ENCODE measurements around the gene LDLRAP1.
"Not testable (repeated sequence)": the region's sequence is repeated elsewhere in the genome, so short reads cannot be mapped to it uniquely, and the experiment has no call there.

Gene LDLRAP1

GRCh38 chr1:25593861-25594260 lies 50.5 kb downstream of the LDLRAP1 start:
- Histone ChIP-seq H3K4me3 (ENCODE audit: low read depth, low read length) (no peak overlapping the region), H3K4me1 (ENCODE audit: control insufficient read depth, insufficient read depth, low read length, unreplicated experiment) (no peaks in the 10 kb centered on the region), H2AFZ (ENCODE audit: low read length, unreplicated experiment) (no peak overlapping the region), H3K27me3 (ENCODE audit: insufficient read depth, low read length) (peaks cover 17% of the 10 kb centered on the region), H3K27ac (ENCODE audit: low read depth, low read length) (no peak overlapping the region), H3K79me2 (ENCODE audit: control insufficient read depth, insufficient read depth, low read length, unreplicated experiment) (no peaks in the 10 kb centered on the region), H3K36me3 (ENCODE audit: insufficient read depth, low read length) (no peaks in the 10 kb centered on the region)

GRCh38 chr1:25594971-25595370 lies 51.6 kb downstream of the LDLRAP1 start:
- no peaks in the 10 kb centered on the region for H3K79me2 ChIP-seq (ENCODE audit: control insufficient read depth, insufficient read depth, low read length, unreplicated experiment)
- H3K4me3 ChIP-seq (ENCODE audit: low read depth, low read length) = no peak overlapping the region
- no peaks in the 10 kb centered on the region for H3K4me1 ChIP-seq (ENCODE audit: control insufficient read depth, insufficient read depth, low read length, unreplicated experiment)
- no peaks in the 10 kb centered on the region for H3K36me3 ChIP-seq (ENCODE audit: insufficient read depth, low read length)
- H2AFZ ChIP-seq (ENCODE audit: low read length, unreplicated experiment) = no peak overlapping the region
- H3K27ac ChIP-seq (ENCODE audit: low read depth, low read length) = no peak overlapping the region
- H3K27me3 ChIP-seq (ENCODE audit: insufficient read depth, low read length) = peaks cover 17% of the 10 kb centered on the region

GRCh38 chr1:25596641-25597040 lies 53.2 kb downstream of the LDLRAP1 start:
- H2AFZ ChIP-seq (ENCODE audit: low read length, unreplicated experiment); H3K4me3 ChIP-seq (ENCODE audit: low read depth, low read length); H3K79me2 ChIP-seq (ENCODE audit: control insufficient read depth, insufficient read depth, low read length, unreplicated experiment); H3K27ac ChIP-seq (ENCODE audit: low read depth, low read length); H3K36me3 ChIP-seq (ENCODE audit: insufficient read depth, low read length); H3K4me1 ChIP-seq (ENCODE audit: control insufficient read depth, insufficient read depth, low read length, unreplicated experiment): not testable (repeated sequence)
- H3K27me3 ChIP-seq (ENCODE audit: insufficient read depth, low read length) = peaks cover 17% of the 10 kb centered on the region

GRCh38 chr1:25598879-25599278 lies 55.5 kb downstream of the LDLRAP1 start:
- H3K27ac ChIP-seq (ENCODE audit: low read depth, low read length) = no peak overlapping the region
- no peaks in the 10 kb centered on the region for H3K79me2 ChIP-seq (ENCODE audit: control insufficient read depth, insufficient read depth, low read length, unreplicated experiment)
- H3K4me3 ChIP-seq (ENCODE audit: low read depth, low read length) = no peak overlapping the region
- no peaks in the 10 kb centered on the region for H3K4me1 ChIP-seq (ENCODE audit: control insufficient read depth, insufficient read depth, low read length, unreplicated experiment)
- H2AFZ ChIP-seq (ENCODE audit: low read length, unreplicated experiment) = no peak overlapping the region
- peaks cover 9% of the 10 kb centered on the region for H3K27me3 ChIP-seq (ENCODE audit: insufficient read depth, low read length)
- H3K36me3 ChIP-seq (ENCODE audit: insufficient read depth, low read length) = no peaks in the 10 kb centered on the region

- Histone ChIP-seq H3K36me3 (ENCODE audit: insufficient read depth, low read length) (no peaks in the 10 kb centered on the region), H3K27me3 (ENCODE audit: insufficient read depth, low read length) (peaks cover 7% of the 10 kb centered on the region), H3K4me1 (ENCODE audit: control insufficient read depth, insufficient read depth, low read length, unreplicated experiment) (no peaks in the 10 kb centered on the region), H2AFZ (ENCODE audit: low read length, unreplicated experiment) (no peak overlapping the region), H3K4me3 (ENCODE audit: low read depth, low read length) (no peak overlapping the region), H3K79me2 (ENCODE audit: control insufficient read depth, insufficient read depth, low read length, unreplicated experiment) (no peaks in the 10 kb centered on the region), H3K27ac (ENCODE audit: low read depth, low read length) (no peak overlapping the region)
Measured at GRCh38 chr1:25599969-25600610, 56.7 kb downstream of the LDLRAP1 start.

GRCh38 chr1:25600971-25601699 lies 57.7 kb downstream of the LDLRAP1 start:
- H3K4me1 ChIP-seq (ENCODE audit: control insufficient read depth, insufficient read depth, low read length, unreplicated experiment); H2AFZ ChIP-seq (ENCODE audit: low read length, unreplicated experiment); H3K27ac ChIP-seq (ENCODE audit: low read depth, low read length); H3K79me2 ChIP-seq (ENCODE audit: control insufficient read depth, insufficient read depth, low read length, unreplicated experiment); H3K4me3 ChIP-seq (ENCODE audit: low read depth, low read length); H3K36me3 ChIP-seq (ENCODE audit: insufficient read depth, low read length): not testable (repeated sequence)
- H3K27me3 ChIP-seq (ENCODE audit: insufficient read depth, low read length) = peaks cover 11% of the 10 kb centered on the region

GRCh38 chr1:25603779-25604538 lies 60.6 kb downstream of the LDLRAP1 start:
- not testable (repeated sequence) for H3K79me2 ChIP-seq (ENCODE audit: control insufficient read depth, insufficient read depth, low read length, unreplicated experiment); H3K27ac ChIP-seq (ENCODE audit: low read depth, low read length); H2AFZ ChIP-seq (ENCODE audit: low read length, unreplicated experiment); H3K4me1 ChIP-seq (ENCODE audit: control insufficient read depth, insufficient read depth, low read length, unreplicated experiment); H3K4me3 ChIP-seq (ENCODE audit: low read depth, low read length); H3K36me3 ChIP-seq (ENCODE audit: insufficient read depth, low read length)
- H3K27me3 ChIP-seq (ENCODE audit: insufficient read depth, low read length) = peaks cover 13% of the 10 kb centered on the region

GRCh38 chr1:25607123-25607522 lies 63.7 kb downstream of the LDLRAP1 start:
- Histone ChIP-seq H3K27me3 (ENCODE audit: insufficient read depth, low read length) (peaks cover 41% of the 10 kb centered on the region), H3K4me1 (ENCODE audit: control insufficient read depth, insufficient read depth, low read length, unreplicated experiment) (no peaks in the 10 kb centered on the region), H3K27ac (ENCODE audit: low read depth, low read length) (no peak overlapping the region)

GRCh38 chr1:25608488-25609178 lies 65.2 kb downstream of the LDLRAP1 start:
- no peaks in the 10 kb centered on the region for H3K79me2 ChIP-seq (ENCODE audit: control insufficient read depth, insufficient read depth, low read length, unreplicated experiment)
- H3K4me3 ChIP-seq (ENCODE audit: low read depth, low read length) = peak overlapping the region; percentile 54
- H3K27me3 ChIP-seq (ENCODE audit: insufficient read depth, low read length) = peaks cover 54% of the 10 kb centered on the region
- H2AFZ ChIP-seq (ENCODE audit: low read length, unreplicated experiment) = no peak overlapping the region
- no peak overlapping the region for H3K27ac ChIP-seq (ENCODE audit: low read depth, low read length)
- no peaks in the 10 kb centered on the region for H3K36me3 ChIP-seq (ENCODE audit: insufficient read depth, low read length)
- H3K4me1 ChIP-seq (ENCODE audit: control insufficient read depth, insufficient read depth, low read length, unreplicated experiment) = no peaks in the 10 kb centered on the region

More at GRCh38 chr1:25607123-25607522, 63.7 kb downstream of the LDLRAP1 start:
- H3K4me3 ChIP-seq (ENCODE audit: low read depth, low read length) = no peak overlapping the region
- H3K79me2 ChIP-seq (ENCODE audit: control insufficient read depth, insufficient read depth, low read length, unreplicated experiment) = no peaks in the 10 kb centered on the region
- no peaks in the 10 kb centered on the region for H3K36me3 ChIP-seq (ENCODE audit: insufficient read depth, low read length)
- H2AFZ ChIP-seq (ENCODE audit: low read length, unreplicated experiment) = no peak overlapping the region

GRCh38 chr1:25609921-25610320 lies 66.5 kb downstream of the LDLRAP1 start:
- Histone ChIP-seq H3K27me3 (ENCODE audit: insufficient read depth, low read length) (peaks cover 65% of the 10 kb centered on the region), H3K4me1 (ENCODE audit: control insufficient read depth, insufficient read depth, low read length, unreplicated experiment) (no peaks in the 10 kb centered on the region), H3K27ac (ENCODE audit: low read depth, low read length) (no peak overlapping the region), H3K36me3 (ENCODE audit: insufficient read depth, low read length) (no peaks in the 10 kb centered on the region), H3K4me3 (ENCODE audit: low read depth, low read length) (no peak overlapping the region), H2AFZ (ENCODE audit: low read length, unreplicated experiment) (no peak overlapping the region), H3K79me2 (ENCODE audit: control insufficient read depth, insufficient read depth, low read length, unreplicated experiment) (no peaks in the 10 kb centered on the region)

Data from ACC112 (cell line).